Measurements from ENCODE around the gene DRC7.
A peak's percentile ranks its signal among the peaks of the same experiment; 100 is the strongest.
"Not testable (repeated sequence)": the region's sequence is repeated elsewhere in the genome, so short reads cannot be mapped to it uniquely, and the experiment has no call there.

The DRC7 gene

GRCh38 chr16:57711993-57712392 lies 17.4 kb downstream of the DRC7 start:
- no peak overlapping the region for H3K27ac ChIP-seq
- TF ChIP-seq ZFX (IDR thresholded peaks at IDR 0.05; ENCODE audit: borderline replicate concordance), result no peak
- no peak for TF ChIP-seq CTCF (IDR thresholded peaks at IDR 0.05)

GRCh38 chr16:57712569-57712968 lies 18.0 kb downstream of the DRC7 start:
- not testable (repeated sequence) for H3K27ac ChIP-seq

- TF ChIP-seq CTCF (IDR thresholded peaks at IDR 0.05), result no peak
- TF ChIP-seq ZFX (IDR thresholded peaks at IDR 0.05; ENCODE audit: borderline replicate concordance), result no peak
Measured at GRCh38 chr16:57713596-57713995, 19.0 kb downstream of the DRC7 start.

GRCh38 chr16:57714047-57714446 lies 19.4 kb downstream of the DRC7 start:
- TF ChIP-seq CTCF (IDR thresholded peaks at IDR 0.05), result no peak
- no peak for TF ChIP-seq ZFX (IDR thresholded peaks at IDR 0.05; ENCODE audit: borderline replicate concordance)
- no peak overlapping the region for H3K27ac ChIP-seq

More at GRCh38 chr16:57713596-57713995, 19.0 kb downstream of the DRC7 start:
- H3K27ac ChIP-seq, result no peak overlapping the region

- TF ChIP-seq CTCF (IDR thresholded peaks at IDR 0.05) (peak; percentile 71), ZFX (IDR thresholded peaks at IDR 0.05; ENCODE audit: borderline replicate concordance) (no peak)
- H3K27ac ChIP-seq, result no peak overlapping the region
Measured at GRCh38 chr16:57720142-57720575, 25.6 kb downstream of the DRC7 start.

GRCh38 chr16:57721356-57722209 lies 27.0 kb downstream of the DRC7 start:
- no peak overlapping the region for H3K27ac ChIP-seq
- TF ChIP-seq ZFX (IDR thresholded peaks at IDR 0.05; ENCODE audit: borderline replicate concordance), result no peak
- TF ChIP-seq CTCF (IDR thresholded peaks at IDR 0.05), result no peak

GRCh38 chr16:57722210-57722499 lies 27.5 kb downstream of the DRC7 start:
- H3K27ac ChIP-seq, result no peak overlapping the region
- TF ChIP-seq CTCF (IDR thresholded peaks at IDR 0.05) (no peak), ZFX (IDR thresholded peaks at IDR 0.05; ENCODE audit: borderline replicate concordance) (no peak)

- no peak overlapping the region for H3K27ac ChIP-seq
- TF ChIP-seq CTCF (IDR thresholded peaks at IDR 0.05), result no peak
- no peak for TF ChIP-seq ZFX (IDR thresholded peaks at IDR 0.05; ENCODE audit: borderline replicate concordance)
Measured at GRCh38 chr16:57722651-57723050, 28.0 kb downstream of the DRC7 start.

Measured in 22Rv1 (cell line).